ENCODE data around the gene ITGAL. TPM values are rescaled to one million over a fixed set of nuclear protein-coding genes. Genes with fewer than 3 reads are reported as not detected.
A peak's percentile ranks its signal among the peaks of the same experiment; 100 is the strongest.

The ITGAL gene
- total and polyA plus RNA-seq, 8 donors = 2.9 to 60.2 (median 5.6) TPM

GRCh38 chr16:30557707-30557956 lies 85.1 kb downstream of the ITGAL start:
- ATAC-seq (no peak), DNase-seq (peak in 1 of 4 donors; percentile 27)
- H3K4me3 ChIP-seq = peak overlapping the region; percentile 95 to 98
- H3K27me3 ChIP-seq = no peaks in the 10 kb centered on the region
- intact Hi-C loops (cut with DNase I) = no loop called here
- peak overlapping the region; percentile 94 to 98 for H3K27ac ChIP-seq
- H3K4me1 ChIP-seq = peaks cover 0 to 67% of the 10 kb centered on the region in 2 donors
- TF ChIP-seq, protein P1, sequence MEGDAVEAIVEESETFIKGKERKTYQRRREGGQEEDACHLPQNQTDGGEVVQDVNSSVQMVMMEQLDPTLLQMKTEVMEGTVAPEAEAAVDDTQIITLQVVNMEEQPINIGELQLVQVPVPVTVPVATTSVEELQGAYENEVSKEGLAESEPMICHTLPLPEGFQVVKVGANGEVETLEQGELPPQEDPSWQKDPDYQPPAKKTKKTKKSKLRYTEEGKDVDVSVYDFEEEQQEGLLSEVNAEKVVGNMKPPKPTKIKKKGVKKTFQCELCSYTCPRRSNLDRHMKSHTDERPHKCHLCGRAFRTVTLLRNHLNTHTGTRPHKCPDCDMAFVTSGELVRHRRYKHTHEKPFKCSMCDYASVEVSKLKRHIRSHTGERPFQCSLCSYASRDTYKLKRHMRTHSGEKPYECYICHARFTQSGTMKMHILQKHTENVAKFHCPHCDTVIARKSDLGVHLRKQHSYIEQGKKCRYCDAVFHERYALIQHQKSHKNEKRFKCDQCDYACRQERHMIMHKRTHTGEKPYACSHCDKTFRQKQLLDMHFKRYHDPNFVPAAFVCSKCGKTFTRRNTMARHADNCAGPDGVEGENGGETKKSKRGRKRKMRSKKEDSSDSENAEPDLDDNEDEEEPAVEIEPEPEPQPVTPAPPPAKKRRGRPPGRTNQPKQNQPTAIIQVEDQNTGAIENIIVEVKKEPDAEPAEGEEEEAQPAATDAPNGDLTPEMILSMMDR (IDR thresholded peaks at IDR 0.05) = no peak
- H3K36me3 ChIP-seq = peaks cover 0 to 31% of the 10 kb centered on the region in 2 donors
- H3K9me3 ChIP-seq = no peaks in the 10 kb centered on the region

GRCh38 chr16:30557957-30558788 lies 85.6 kb downstream of the ITGAL start, which contains the start of gene ZNF764:
Gene ZNF764, minus strand, starts transcription at chr16:30558374. Its CDS starts 192 bp downstream, at chr16:30558182.
- Histone ChIP-seq H3K36me3 (peaks cover 0 to 27% of the 10 kb centered on the region in 2 donors), H3K4me3 (peak within 1 kb of the TSS; percentile 95 to 98), H3K27ac (peak within 1 kb of the TSS; percentile 94 to 98), H3K9me3 (no peaks in the 10 kb centered on the region), H3K27me3 (no peaks in the 10 kb centered on the region), H3K4me1 (peaks cover 0 to 62% of the 10 kb centered on the region in 2 donors)
- TF ChIP-seq, protein P1 (IDR thresholded peaks at IDR 0.05) = no peak
- intact Hi-C loops (cut with DNase I) = no loop called here
- DNase-seq = peak; percentile 91 to 99 (median 98)
- ATAC-seq = peak; percentile 97

DNA sequence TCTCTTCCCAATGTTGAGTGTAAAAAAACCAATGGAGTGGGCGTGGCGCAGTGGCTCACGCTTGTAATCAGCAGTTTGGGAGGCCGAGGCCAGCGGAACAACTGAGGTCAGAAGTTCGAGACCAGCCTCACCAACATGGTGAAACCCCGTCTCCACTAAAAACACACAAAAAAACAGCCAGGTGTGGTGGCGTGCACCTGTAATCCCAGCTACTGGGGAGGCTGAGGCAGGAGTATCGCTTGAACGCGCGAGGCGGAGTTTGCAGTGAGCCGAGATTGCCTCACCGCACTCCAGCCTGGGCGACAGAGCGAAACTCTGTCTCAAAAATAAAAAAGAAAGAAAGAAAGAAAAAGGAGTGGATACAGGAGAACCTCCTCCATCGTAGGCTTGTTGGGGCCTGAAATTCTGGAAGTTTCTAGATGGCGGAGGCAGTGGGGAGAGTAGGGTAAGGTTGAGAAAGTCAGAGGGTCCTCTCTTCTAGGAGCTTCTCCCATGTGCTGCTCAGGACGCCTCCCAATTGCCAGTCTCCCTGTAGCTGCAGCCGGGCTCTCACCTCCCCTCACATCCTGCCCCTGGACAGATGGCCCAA lies 86.3 kb downstream of the ITGAL start:
- peak overlapping the region in 1 of 2 donors; percentile 95 for H3K4me3 ChIP-seq
- peaks cover 0 to 25% of the 10 kb centered on the region in 2 donors for H3K36me3 ChIP-seq
- H3K27ac ChIP-seq = peak overlapping the region; percentile 83 to 98
- no peaks in the 10 kb centered on the region for H3K27me3 ChIP-seq
- intact Hi-C loops (cut with DNase I) = no loop called here
- no peaks in the 10 kb centered on the region for H3K9me3 ChIP-seq
- TF ChIP-seq, protein P1 (IDR thresholded peaks at IDR 0.05) = no peak
- DNase-seq = peak in 1 of 4 donors; percentile 27
- peaks cover 0 to 55% of the 10 kb centered on the region in 2 donors for H3K4me1 ChIP-seq
- no peak for ATAC-seq

DNA sequence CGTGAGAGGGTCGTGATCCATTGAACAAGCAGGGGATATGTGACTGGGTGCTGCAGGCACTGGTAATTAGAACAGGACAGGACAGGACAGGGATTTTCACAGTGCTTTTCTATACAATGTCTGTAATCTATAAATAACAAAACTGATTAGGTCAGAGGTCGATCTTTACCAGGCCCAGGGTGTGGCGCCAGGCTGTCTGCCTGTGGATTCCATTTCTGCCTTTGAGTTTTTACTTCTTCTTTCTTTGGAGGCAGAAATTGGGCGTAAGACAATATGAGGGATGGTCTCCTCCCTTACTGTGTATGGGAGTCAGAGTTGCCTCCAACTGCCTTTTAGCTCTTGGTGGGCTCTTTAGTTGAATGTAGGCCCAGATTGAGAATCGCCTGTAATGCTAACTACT lies 87.1 kb downstream of the ITGAL start:
- H3K36me3 ChIP-seq = peaks cover 0 to 17% of the 10 kb centered on the region in 2 donors
- H3K4me1 ChIP-seq = peaks cover 0 to 54% of the 10 kb centered on the region in 2 donors
- H3K27me3 ChIP-seq = no peaks in the 10 kb centered on the region
- no peak for DNase-seq
- H3K27ac ChIP-seq = peak overlapping the region in 1 of 2 donors; percentile 98
- ATAC-seq = no peak
- intact Hi-C loops (cut with DNase I) = no loop called here
- H3K9me3 ChIP-seq = no peaks in the 10 kb centered on the region
- no peak overlapping the region for H3K4me3 ChIP-seq
- TF ChIP-seq, protein P1 (IDR thresholded peaks at IDR 0.05) = no peak
